Left colon (tissue), 2 donors: Measurements from ENCODE around the gene ZFAND3. TPM values are rescaled to one million over a fixed set of nuclear protein-coding genes. Genes with fewer than 3 reads are reported as not detected.
A peak's percentile ranks its signal among the peaks of the same experiment; 100 is the strongest.

Source experiments
- ATAC-seq: fragments of 200-7000 bp; cut with Tn5 transposase; one replicate; pipeline ENCODE4 v1.9.1; 2020; ENCODE audit warnings: mild to moderate bottlenecking, moderate library complexity
- DNase-seq, 2 donors: peaks; one replicate each; pipeline ENCODE4 v3.0.0-alpha.2; 2020
- intact Hi-C, 2 donors: fragments of 100-400 bp; cut with DNase I in 1 of 2; cut with micrococcal nuclease in 1 of 2; formaldehyde crosslinking; loops; one replicate each; pipeline versions ENCODE4 v1.11.2 to v1.14.0; 2022; cut with DNase I, micrococcal nuclease
- total RNA-seq, 2 donors: library from RNA; stranded (reverse); fragmentation: NEBNext Ultra II Directional; extraction: Animal tissue kit (Norgen Biotek cat#: 25700); gene quantifications; one replicate each; pipeline ENCODE4 v1.2.1, GENCODE V29; 2021
- donor health status: DM: no; HTN: no; CAD: no.
- donor health status: DM: yes; HTN: yes; CAD: no.

ZFAND3 gene
- total RNA-seq, 2 donors from 2014 or later = 66.4 to 77.0 TPM

GRCh38 chr6:38080360-38080759, 260.8 kb downstream of the ZFAND3 start:
- intact Hi-C loops = no loop called here
- DNase-seq (no peak), ATAC-seq (peak; percentile 84)

- intact Hi-C loops = no loop called here
- peak; percentile 82 for ATAC-seq
- peak in 1 of 2 donors; percentile 27 for DNase-seq
Observed at GRCh38 chr6:38080889-38081288, 261.4 kb downstream of the ZFAND3 start.

- intact Hi-C loops = no loop called here
- no peak for DNase-seq
- ATAC-seq = no peak
Observed at GRCh38 chr6:38085031-38085430, 265.5 kb downstream of the ZFAND3 start.

GRCh38 chr6:38086346-38086745, 266.8 kb downstream of the ZFAND3 start:
- no peak for ATAC-seq
- intact Hi-C loops = no loop called here

GRCh38 chr6:38088010-38088409, 268.5 kb downstream of the ZFAND3 start:
- intact Hi-C loops = no loop called here
- ATAC-seq (no peak), DNase-seq (no peak)

More at GRCh38 chr6:38086346-38086745, 266.8 kb downstream of the ZFAND3 start:
- DNase-seq = no peak

GRCh38 chr6:38088829-38089228, 269.3 kb downstream of the ZFAND3 start:
- DNase-seq (no peak), ATAC-seq (no peak)
- intact Hi-C loops = no loop called here

GRCh38 chr6:38091613-38092012, 272.1 kb downstream of the ZFAND3 start:
- no peak for DNase-seq
- intact Hi-C loops = no loop called here
- no peak for ATAC-seq

GRCh38 chr6:38092465-38092864, 272.9 kb downstream of the ZFAND3 start:
- intact Hi-C loops = no loop called here
- ATAC-seq (no peak), DNase-seq (no peak)

GRCh38 chr6:38092964-38093363, 273.4 kb downstream of the ZFAND3 start:
- DNase-seq = no peak
- intact Hi-C loops = no loop called here
- ATAC-seq = no peak

GRCh38 chr6:38095054-38095453, 275.5 kb downstream of the ZFAND3 start:
- intact Hi-C loops = no loop called here
- DNase-seq = no peak
- ATAC-seq = no peak

- intact Hi-C loops = no loop called here
- DNase-seq (no peak), ATAC-seq (no peak)
Observed at GRCh38 chr6:38099221-38099620, 279.7 kb downstream of the ZFAND3 start.

GRCh38 chr6:38100380-38100779, 280.9 kb downstream of the ZFAND3 start:
- intact Hi-C loops = no loop called here
- ATAC-seq = no peak
- no peak for DNase-seq

- intact Hi-C loops = no loop called here
- ATAC-seq (no peak), DNase-seq (no peak)
Observed at GRCh38 chr6:38103921-38104320, 284.4 kb downstream of the ZFAND3 start.

GRCh38 chr6:38105066-38105465, 285.5 kb downstream of the ZFAND3 start:
- intact Hi-C loops = no loop called here
- ATAC-seq = no peak
- no peak for DNase-seq

GRCh38 chr6:38107073-38107472, 287.5 kb downstream of the ZFAND3 start:
- DNase-seq (no peak), ATAC-seq (no peak)
- intact Hi-C loops = no loop called here

GRCh38 chr6:38110481-38110971, 291.0 kb downstream of the ZFAND3 start:
- DNase-seq (no peak), ATAC-seq (peak; percentile 64)
- intact Hi-C loops = no loop called here

- intact Hi-C loops = no loop called here
- ATAC-seq (no peak), DNase-seq (no peak)
Observed at GRCh38 chr6:38112181-38112580, 292.7 kb downstream of the ZFAND3 start.

GRCh38 chr6:38113825-38114576, 294.5 kb downstream of the ZFAND3 start:
- DNase-seq = no peak
- ATAC-seq = no peak
- intact Hi-C loops = no loop called here

GRCh38 chr6:38114976-38115625, 295.6 kb downstream of the ZFAND3 start:
- ATAC-seq = peak; percentile 50
- intact Hi-C loops = no loop called here
- no peak for DNase-seq

GRCh38 chr6:38115626-38116008, 296.1 kb downstream of the ZFAND3 start:
- intact Hi-C loops = no loop called here
- ATAC-seq (peak; percentile 72), DNase-seq (no peak)
